Testis (tissue), 3 donors: ENCODE measurements around the gene SEC24B. TPM values are rescaled to one million over a fixed set of nuclear protein-coding genes. Genes with fewer than 3 reads are reported as not detected.

ENCODE experiments used
- DNase-seq: peaks from one replicate; pipeline ENCODE4 v3.0.0-alpha.2; 2019
- H3K27ac ChIP-seq, 2 donors: fragments of 200-600 bp; sonication (generic); one replicate each; pipeline ENCODE4 v1.5.1; 2019
- H3K27me3 ChIP-seq: fragments of 200-600 bp; sonication (generic); one replicate; pipeline ENCODE4 v1.5.1; 2019
- H3K36me3 ChIP-seq: fragments of 200-600 bp; sonication (generic); one replicate; pipeline ENCODE4 v1.5.1; 2017; ENCODE audit warnings: low read depth; ENCODE audit errors: missing control alignments
- H3K4me1 ChIP-seq: fragments of 200-600 bp; sonication (generic); one replicate; pipeline ENCODE4 v1.5.1; 2019
- H3K4me3 ChIP-seq, 2 donors: fragments of 200-600 bp; sonication (generic); one replicate each; pipeline ENCODE4 v1.5.1; 2017 to 2019
- H3K9me3 ChIP-seq: fragments of 200-600 bp; sonication (generic); one replicate; pipeline ENCODE4 v1.5.1; 2017
- POLR2A ChIP-seq: fragments of 450-650 bp; IDR thresholded peaks from one replicate; pipeline ENCODE4 v1.6.1; 2017; ENCODE audit warnings: antibody characterized with exemption, mild to moderate bottlenecking, moderate library complexity
- WGBS, 2 donors: methylation state at CpG; one replicate each; pipeline ENCODE4 v1.1.5; 2018; 5-methylcytosine and 5-hydroxymethylcytosine counted together
- intact Hi-C: fragments of 100-400 bp; cut with DNase I; formaldehyde crosslinking; loops from one replicate; pipeline ENCODE4 v1.15.1; 2023; ENCODE audit warnings: low total_unique reads
- polyA plus RNA-seq: library from polyadenylated mRNA; stranded (reverse); fragments of 350-450 nt; fragmentation: Illumina TruSeq; extraction: RNeasy Lipid Tissue Mini Kit (QIAGEN cat#74804); gene quantifications from one replicate; pipeline ENCODE4 v1.2.3, GENCODE V29; 2014; ENCODE audit warnings: low read depth, low replicate concordance; ENCODE audit not compliant: insufficient read depth
- total RNA-seq, 2 donors: library from RNA; depleted of rRNA; stranded (reverse); fragments of >200 nt; gene quantifications; one replicate each; pipeline ENCODE4 v1.2.3, GENCODE V29; 2016
- TF ChIP-seq, protein P1 (sequence below), 3 experiments: fragments of 450-650 bp in 2 of 3; fragments of 200-600 bp in 1 of 3; sonication (generic) in 1 of 3; IDR thresholded peaks; one replicate each; pipeline ENCODE4 v1.5.1; 2016 to 2019; ENCODE audit warnings: antibody characterized with exemption in 3 of 3, mild to moderate bottlenecking in 2 of 3, moderate library complexity in 1 of 3

SEC24B gene
- total and polyA plus RNA-seq, 3 donors from 2014 or later, result 22.7 to 38.6 (median 36.0) TPM

- 87 to 90% methylated on average over 4 of the region's 4 CpGs for WGBS, 2 donors
- intact Hi-C loops, result loop anchor here (10.0 kb wide), 2 partner anchors 399 to 549 kb away; partner anchors contain the start of gene RRH
- TF ChIP-seq POLR2A, result no peak
- TF ChIP-seq, protein P1, sequence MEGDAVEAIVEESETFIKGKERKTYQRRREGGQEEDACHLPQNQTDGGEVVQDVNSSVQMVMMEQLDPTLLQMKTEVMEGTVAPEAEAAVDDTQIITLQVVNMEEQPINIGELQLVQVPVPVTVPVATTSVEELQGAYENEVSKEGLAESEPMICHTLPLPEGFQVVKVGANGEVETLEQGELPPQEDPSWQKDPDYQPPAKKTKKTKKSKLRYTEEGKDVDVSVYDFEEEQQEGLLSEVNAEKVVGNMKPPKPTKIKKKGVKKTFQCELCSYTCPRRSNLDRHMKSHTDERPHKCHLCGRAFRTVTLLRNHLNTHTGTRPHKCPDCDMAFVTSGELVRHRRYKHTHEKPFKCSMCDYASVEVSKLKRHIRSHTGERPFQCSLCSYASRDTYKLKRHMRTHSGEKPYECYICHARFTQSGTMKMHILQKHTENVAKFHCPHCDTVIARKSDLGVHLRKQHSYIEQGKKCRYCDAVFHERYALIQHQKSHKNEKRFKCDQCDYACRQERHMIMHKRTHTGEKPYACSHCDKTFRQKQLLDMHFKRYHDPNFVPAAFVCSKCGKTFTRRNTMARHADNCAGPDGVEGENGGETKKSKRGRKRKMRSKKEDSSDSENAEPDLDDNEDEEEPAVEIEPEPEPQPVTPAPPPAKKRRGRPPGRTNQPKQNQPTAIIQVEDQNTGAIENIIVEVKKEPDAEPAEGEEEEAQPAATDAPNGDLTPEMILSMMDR (IDR thresholded peaks at IDR 0.05), result no peak
- no peaks in the 10 kb centered on the region for H3K27me3 ChIP-seq
- H3K36me3 ChIP-seq, result no peaks in the 10 kb centered on the region
- no peak for DNase-seq
- H3K27ac ChIP-seq, result no peak overlapping the region
- no peaks in the 10 kb centered on the region for H3K4me1 ChIP-seq
- H3K4me3 ChIP-seq, result no peak overlapping the region
- no peaks in the 10 kb centered on the region for H3K9me3 ChIP-seq
Measured at GRCh38 chr4:109425405-109425804, 8.2 kb upstream of the SEC24B start.

DNA sequence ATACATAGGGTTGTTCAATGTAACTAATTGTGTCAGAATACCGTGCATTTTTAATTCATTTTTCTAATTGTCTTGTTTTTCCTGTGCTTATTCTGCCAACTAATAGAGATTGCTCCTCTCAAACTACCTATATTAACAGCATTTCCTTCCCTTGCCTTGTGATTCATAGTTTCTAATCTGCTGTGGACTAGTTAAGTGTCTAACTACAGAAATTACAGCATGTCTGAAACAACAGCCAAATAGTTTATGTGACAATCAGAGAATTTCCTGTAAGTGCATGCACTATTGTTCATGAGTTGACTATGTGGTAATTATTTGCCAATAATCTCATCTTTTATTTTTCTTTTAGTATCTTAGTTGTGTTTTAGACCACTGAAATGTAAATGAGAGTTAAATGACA is 4.1 kb upstream of the SEC24B start:
- Histone ChIP-seq H3K36me3 (no peaks in the 10 kb centered on the region), H3K27me3 (no peaks in the 10 kb centered on the region), H3K9me3 (no peaks in the 10 kb centered on the region), H3K4me1 (peaks cover 10% of the 10 kb centered on the region), H3K27ac (no peak overlapping the region), H3K4me3 (no peak overlapping the region)
- TF ChIP-seq, protein P1 (IDR thresholded peaks at IDR 0.05), result no peak
- no peak for TF ChIP-seq POLR2A
- no peak for DNase-seq
- intact Hi-C loops, result loop anchor here (10.0 kb wide), 2 partner anchors 395 to 545 kb away; partner anchors contain the start of gene RRH
- 81 to 88% methylated on average over 1 of the region's 1 CpG for WGBS, 2 donors

- Histone ChIP-seq H3K27ac (peak overlapping the region in 1 of 2 donors; percentile 94), H3K27me3 (no peaks in the 10 kb centered on the region), H3K36me3 (no peaks in the 10 kb centered on the region), H3K4me3 (no peak overlapping the region), H3K4me1 (peaks cover 22% of the 10 kb centered on the region), H3K9me3 (no peaks in the 10 kb centered on the region)
- intact Hi-C loops, result loop anchor here (10.0 kb wide), 1 partner anchor 123 kb away; no protein-coding TSS in a partner anchor
- no peak for DNase-seq
- WGBS, 2 donors, result 40 to 55% methylated on average over 1 of the region's 1 CpG
- TF ChIP-seq POLR2A, result no peak
- TF ChIP-seq, protein P1 (IDR thresholded peaks at IDR 0.05), result no peak
Measured at GRCh38 chr4:109432203-109432602, 1.4 kb upstream of the SEC24B start.

- no peak for TF ChIP-seq POLR2A
- TF ChIP-seq, protein P1 (IDR thresholded peaks at IDR 0.05), result no peak
- WGBS, 2 donors, result 2 to 5% methylated on average over 3 of the region's 3 CpGs
- Histone ChIP-seq H3K4me1 (peaks cover 22% of the 10 kb centered on the region), H3K36me3 (no peaks in the 10 kb centered on the region), H3K4me3 (peak overlapping the region; percentile 68 to 83), H3K9me3 (no peaks in the 10 kb centered on the region), H3K27ac (peak overlapping the region; percentile 93 to 94), H3K27me3 (no peaks in the 10 kb centered on the region)
- intact Hi-C loops, result loop anchor here (10.0 kb wide), 1 partner anchor 122 kb away; no protein-coding TSS in a partner anchor
- DNase-seq, result no peak
Measured at GRCh38 chr4:109432696-109433095, 919 bp upstream of the SEC24B start.
